Measurements from ENCODE around the gene NAA80. TPM values are rescaled to one million over a fixed set of nuclear protein-coding genes. Genes with fewer than 3 reads are reported as not detected.
A peak's percentile ranks its signal among the peaks of the same experiment; 100 is the strongest.

NAA80 gene
- 15.4 TPM for polyA plus RNA-seq (2013, experiment 1 of 4)
- polyA plus RNA-seq (2013, experiment 2 of 4) = 12.9 TPM
- polyA plus RNA-seq (2013, experiment 3 of 4) = 13.2 TPM
- polyA plus RNA-seq (2013, experiment 4 of 4) = 19.0 TPM

- Histone ChIP-seq H3K27ac (ENCODE audit: insufficient read depth, low read depth, low read length, poor library complexity, severe bottlenecking) (no peak within 1 kb of the TSS), H3K4me3 (ENCODE audit: insufficient read depth, low read depth, low read length) (peak within 1 kb of the TSS; percentile 89), H3K9me3 (ENCODE audit: control insufficient read depth, low read length) (no peaks in the 10 kb centered on the region), H3K27me3 (ENCODE audit: control insufficient read depth, insufficient read depth, low read length, poor library complexity, severe bottlenecking) (no peaks in the 10 kb centered on the region), H3K36me3 (ENCODE audit: control insufficient read depth, insufficient read depth, low read length) (no peaks in the 10 kb centered on the region), H3K4me1 (ENCODE audit: control insufficient read depth, insufficient read depth, low read length) (peaks cover 12% of the 10 kb centered on the region)
- 1% methylated on average over 61 of the region's 61 CpGs for WGBS, 2 experiments
Measured at GRCh38 chr3:50298836-50299637, at the start of gene NAA80, which contains the start of gene HYAL3. Gene NAA80 (minus strand): TSS chr3:50299405. CDS start chr3:50297463, 1,942 bp downstream. Gene HYAL3 (minus strand): TSS chr3:50299405. CDS start chr3:50295602, 3,803 bp downstream.

GRCh38 chr3:50347187-50347813 lies 48.1 kb upstream of the NAA80 start:
- Histone ChIP-seq H3K36me3 (ENCODE audit: control insufficient read depth, insufficient read depth, low read length) (peaks cover 5% of the 10 kb centered on the region), H3K27ac (ENCODE audit: insufficient read depth, low read depth, low read length, poor library complexity, severe bottlenecking) (no peak overlapping the region), H3K4me3 (ENCODE audit: insufficient read depth, low read depth, low read length) (no peak overlapping the region), H3K9me3 (ENCODE audit: control insufficient read depth, low read length) (no peaks in the 10 kb centered on the region), H3K4me1 (ENCODE audit: control insufficient read depth, insufficient read depth, low read length) (peaks cover 3% of the 10 kb centered on the region), H3K27me3 (ENCODE audit: control insufficient read depth, insufficient read depth, low read length, poor library complexity, severe bottlenecking) (peaks cover 44% of the 10 kb centered on the region)
- 37 to 40% methylated on average over 14 of the region's 14 CpGs for WGBS, 2 experiments

- peaks cover 3% of the 10 kb centered on the region for H3K4me1 ChIP-seq (ENCODE audit: control insufficient read depth, insufficient read depth, low read length)
- H3K27ac ChIP-seq (ENCODE audit: insufficient read depth, low read depth, low read length, poor library complexity, severe bottlenecking) = no peak within 1 kb of the TSS
- H3K9me3 ChIP-seq (ENCODE audit: control insufficient read depth, low read length) = no peaks in the 10 kb centered on the region
- H3K27me3 ChIP-seq (ENCODE audit: control insufficient read depth, insufficient read depth, low read length, poor library complexity, severe bottlenecking) = peaks cover 60% of the 10 kb centered on the region
- 13 to 14% methylated on average over 45 of the region's 45 CpGs for WGBS, 2 experiments
- peaks cover 5% of the 10 kb centered on the region for H3K36me3 ChIP-seq (ENCODE audit: control insufficient read depth, insufficient read depth, low read length)
- peak within 1 kb of the TSS; percentile 37 for H3K4me3 ChIP-seq (ENCODE audit: insufficient read depth, low read depth, low read length)
Measured at GRCh38 chr3:50345586-50346234, 46.5 kb upstream of the NAA80 start, which contains the start of gene ZMYND10. Gene ZMYND10 (minus strand): TSS chr3:50345732. CDS start chr3:50345579, 153 bp downstream.

GRCh38 chr3:50345008-50345407 lies 45.8 kb upstream of the NAA80 start:
- Histone ChIP-seq H3K27ac (ENCODE audit: insufficient read depth, low read depth, low read length, poor library complexity, severe bottlenecking) (no peak overlapping the region), H3K4me3 (ENCODE audit: insufficient read depth, low read depth, low read length) (peak overlapping the region; percentile 37), H3K36me3 (ENCODE audit: control insufficient read depth, insufficient read depth, low read length) (peaks cover 5% of the 10 kb centered on the region), H3K9me3 (ENCODE audit: control insufficient read depth, low read length) (no peaks in the 10 kb centered on the region), H3K4me1 (ENCODE audit: control insufficient read depth, insufficient read depth, low read length) (peaks cover 2% of the 10 kb centered on the region), H3K27me3 (ENCODE audit: control insufficient read depth, insufficient read depth, low read length, poor library complexity, severe bottlenecking) (peaks cover 67% of the 10 kb centered on the region)
- 64 to 69% methylated on average over 8 of the region's 8 CpGs for WGBS, 2 experiments

GRCh38 chr3:50342813-50343633 lies 43.8 kb upstream of the NAA80 start:
- H3K27ac ChIP-seq (ENCODE audit: insufficient read depth, low read depth, low read length, poor library complexity, severe bottlenecking) = no peak overlapping the region
- H3K27me3 ChIP-seq (ENCODE audit: control insufficient read depth, insufficient read depth, low read length, poor library complexity, severe bottlenecking) = peaks cover 87% of the 10 kb centered on the region
- peaks cover 2% of the 10 kb centered on the region for H3K4me1 ChIP-seq (ENCODE audit: control insufficient read depth, insufficient read depth, low read length)
- H3K36me3 ChIP-seq (ENCODE audit: control insufficient read depth, insufficient read depth, low read length) = no peaks in the 10 kb centered on the region
- H3K9me3 ChIP-seq (ENCODE audit: control insufficient read depth, low read length) = no peaks in the 10 kb centered on the region
- WGBS, 2 experiments = 69 to 72% methylated on average over 13 of the region's 13 CpGs
- H3K4me3 ChIP-seq (ENCODE audit: insufficient read depth, low read depth, low read length) = no peak overlapping the region

GRCh38 chr3:50341996-50342650 lies 42.9 kb upstream of the NAA80 start:
- peaks cover 91% of the 10 kb centered on the region for H3K27me3 ChIP-seq (ENCODE audit: control insufficient read depth, insufficient read depth, low read length, poor library complexity, severe bottlenecking)
- H3K4me1 ChIP-seq (ENCODE audit: control insufficient read depth, insufficient read depth, low read length) = peaks cover 6% of the 10 kb centered on the region
- 91 to 94% methylated on average over 13 of the region's 13 CpGs for WGBS, 2 experiments
- no peak overlapping the region for H3K27ac ChIP-seq (ENCODE audit: insufficient read depth, low read depth, low read length, poor library complexity, severe bottlenecking)
- H3K4me3 ChIP-seq (ENCODE audit: insufficient read depth, low read depth, low read length) = no peak overlapping the region
- no peaks in the 10 kb centered on the region for H3K36me3 ChIP-seq (ENCODE audit: control insufficient read depth, insufficient read depth, low read length)
- H3K9me3 ChIP-seq (ENCODE audit: control insufficient read depth, low read length) = no peaks in the 10 kb centered on the region

- no peak overlapping the region for H3K27ac ChIP-seq (ENCODE audit: insufficient read depth, low read depth, low read length, poor library complexity, severe bottlenecking)
- WGBS, 2 experiments = 90 to 92% methylated on average over 9 of the region's 9 CpGs
- peaks cover 88% of the 10 kb centered on the region for H3K27me3 ChIP-seq (ENCODE audit: control insufficient read depth, insufficient read depth, low read length, poor library complexity, severe bottlenecking)
- H3K36me3 ChIP-seq (ENCODE audit: control insufficient read depth, insufficient read depth, low read length) = no peaks in the 10 kb centered on the region
- H3K9me3 ChIP-seq (ENCODE audit: control insufficient read depth, low read length) = no peaks in the 10 kb centered on the region
- H3K4me1 ChIP-seq (ENCODE audit: control insufficient read depth, insufficient read depth, low read length) = peaks cover 6% of the 10 kb centered on the region
- no peak overlapping the region for H3K4me3 ChIP-seq (ENCODE audit: insufficient read depth, low read depth, low read length)
Measured at GRCh38 chr3:50341537-50341936, 42.3 kb upstream of the NAA80 start.

- H3K27me3 ChIP-seq (ENCODE audit: control insufficient read depth, insufficient read depth, low read length, poor library complexity, severe bottlenecking) = peaks cover 80% of the 10 kb centered on the region
Measured at GRCh38 chr3:50340448-50341329, 41.5 kb upstream of the NAA80 start, which contains the start of gene RASSF1. Gene RASSF1 (minus strand): TSS chr3:50340836. CDS start chr3:50340805, 31 bp downstream.

More at GRCh38 chr3:50340448-50341329, 41.5 kb upstream of the NAA80 start, which contains the start of gene RASSF1:
- H3K36me3 ChIP-seq (ENCODE audit: control insufficient read depth, insufficient read depth, low read length) = no peaks in the 10 kb centered on the region
- peaks cover 13% of the 10 kb centered on the region for H3K4me1 ChIP-seq (ENCODE audit: control insufficient read depth, insufficient read depth, low read length)
- H3K9me3 ChIP-seq (ENCODE audit: control insufficient read depth, low read length) = no peaks in the 10 kb centered on the region
- no peak within 1 kb of the TSS for H3K27ac ChIP-seq (ENCODE audit: insufficient read depth, low read depth, low read length, poor library complexity, severe bottlenecking)
- H3K4me3 ChIP-seq (ENCODE audit: insufficient read depth, low read depth, low read length) = peak within 1 kb of the TSS; percentile 13
- 15% methylated on average over 85 of the region's 85 CpGs for WGBS, 2 experiments
